Body of pancreas (tissue), 4 donors: Measurements from ENCODE around the gene CDKL5. TPM values are rescaled to one million over a fixed set of nuclear protein-coding genes. Genes with fewer than 3 reads are reported as not detected.

ENCODE experiments used
- ATAC-seq: fragments of 150-250 bp; one replicate; pipeline ENCODE4 v1.9.1; 2016
- DNase-seq, 4 donors: peaks; one replicate each; pipeline ENCODE4 v3.0.0-alpha.2; 2019
- H3K27ac ChIP-seq, 4 donors: fragments of 200-600 bp; sonication (generic); 1 replicate in 3 of 4; 2 replicates in 1 of 4; pipeline versions ENCODE4 v1.5.1 to v1.6.1; 2016 to 2019; ENCODE audit warnings: mild to moderate bottlenecking in 1 of 4, mixed read lengths in 1 of 4, moderate library complexity in 1 of 4
- H3K27me3 ChIP-seq, 2 donors: fragments of 200-600 bp; sonication (generic); one replicate each; pipeline ENCODE4 v1.6.0; 2016; ENCODE audit warnings: mild to moderate bottlenecking in 1 of 2
- H3K36me3 ChIP-seq, 2 donors: fragments of 200-600 bp; sonication (generic); replicated peaks in 1 of 2; 2 replicates each; pipeline ENCODE4 v1.5.1; 2016; ENCODE audit warnings: low read depth in 2 of 2; ENCODE audit not compliant: insufficient read depth in 1 of 2
- H3K4me1 ChIP-seq: fragments of 200-600 bp; sonication (generic); one replicate; pipeline ENCODE4 v1.6.0; 2016
- H3K4me3 ChIP-seq, 2 donors: fragments of 200-600 bp; sonication (generic); 1 replicate in 1 of 2; 2 replicates in 1 of 2; pipeline ENCODE4 v1.5.1; 2016 to 2019
- H3K9me3 ChIP-seq, 3 donors: fragments of 200-600 bp; sonication (generic); 1 replicate in 2 of 3; 2 replicates in 1 of 3; pipeline ENCODE4 v1.5.1; 2016
- CTCF ChIP-seq, 7 experiments: fragments of 450-650 bp in 4 of 7; fragments of 200-600 bp in 3 of 7; sonication (generic) in 3 of 7; IDR thresholded peaks; one replicate each; pipeline ENCODE4 v1.5.1; 2016 to 2019; ENCODE audit warnings: antibody characterized with exemption in 7 of 7
- POLR2A ChIP-seq, 3 donors: fragments of 450-650 bp; IDR thresholded peaks; one replicate each; pipeline ENCODE4 v1.6.1; 2016; ENCODE audit warnings: antibody characterized with exemption in 3 of 3, mild to moderate bottlenecking in 2 of 3
- WGBS, 2 donors: methylation state at CpG; one replicate each; pipeline ENCODE4 v1.1.5; 2017; 5-methylcytosine and 5-hydroxymethylcytosine counted together
- intact Hi-C: fragments of 100-400 bp; cut with DNase I; formaldehyde crosslinking; loops from one replicate; pipeline ENCODE4 v1.15.1; 2023
- total RNA-seq, 2 donors: library from RNA; depleted of rRNA; stranded (reverse); fragments of >200 nt; gene quantifications; one replicate each; pipeline ENCODE4 v1.1.0, GENCODE V29; 2016

Gene CDKL5
- total RNA-seq, 2 donors from 2014 or later, result 3.6 to 5.7 TPM

- no peaks in the 10 kb centered on the region for H3K9me3 ChIP-seq
- no peak overlapping the region for H3K27ac ChIP-seq
- H3K27me3 ChIP-seq, result no peaks in the 10 kb centered on the region
- intact Hi-C loops, result no loop called here
- H3K4me3 ChIP-seq, result no peak overlapping the region
- ATAC-seq (no peak), DNase-seq (no peak)
- TF ChIP-seq POLR2A (IDR thresholded peaks at IDR 0.05), result no peak
- no peak for TF ChIP-seq CTCF (IDR thresholded peaks at IDR 0.05)
- H3K4me1 ChIP-seq, result no peaks in the 10 kb centered on the region
- no peaks in the 10 kb centered on the region for H3K36me3 ChIP-seq
- WGBS, 2 donors, result 91 to 94% methylated on average over 3 of the region's 3 CpGs
These were observed 148.1 kb downstream of the CDKL5 start for GRCh38 chrX:18573556-18573955.

- Histone ChIP-seq H3K27me3 (no peaks in the 10 kb centered on the region), H3K36me3 (no peaks in the 10 kb centered on the region), H3K4me1 (no peaks in the 10 kb centered on the region), H3K9me3 (no peaks in the 10 kb centered on the region), H3K27ac (no peak overlapping the region), H3K4me3 (no peak overlapping the region)
- DNase-seq (peak in 2 of 4 donors; percentile 7 to 13), ATAC-seq (no peak)
- intact Hi-C loops, result no loop called here
- 84 to 87% methylated on average over 2 to 3 of the region's 3 CpGs for WGBS, 2 donors
- no peak for TF ChIP-seq CTCF (IDR thresholded peaks at IDR 0.05)
- no peak for TF ChIP-seq POLR2A (IDR thresholded peaks at IDR 0.05)
These were observed 149.2 kb downstream of the CDKL5 start for GRCh38 chrX:18574591-18574990.

GRCh38 chrX:18575744-18576143, 150.3 kb downstream of the CDKL5 start:
- intact Hi-C loops, result no loop called here
- Histone ChIP-seq H3K4me1 (no peaks in the 10 kb centered on the region), H3K4me3 (no peak overlapping the region)

GRCh38 chrX:18577400-18577799, 152.0 kb downstream of the CDKL5 start:
- intact Hi-C loops, result no loop called here
- H3K36me3 ChIP-seq, result no peaks in the 10 kb centered on the region
- H3K27me3 ChIP-seq, result no peaks in the 10 kb centered on the region
- H3K27ac ChIP-seq, result no peak overlapping the region
- no peaks in the 10 kb centered on the region for H3K9me3 ChIP-seq
- 75 to 83% methylated on average over 4 of the region's 4 CpGs for WGBS, 2 donors
- no peaks in the 10 kb centered on the region for H3K4me1 ChIP-seq
- no peak overlapping the region for H3K4me3 ChIP-seq
- DNase-seq (no peak), ATAC-seq (no peak)
- TF ChIP-seq POLR2A (IDR thresholded peaks at IDR 0.05) (no peak), CTCF (IDR thresholded peaks at IDR 0.05) (no peak)

More at GRCh38 chrX:18575744-18576143, 150.3 kb downstream of the CDKL5 start:
- TF ChIP-seq POLR2A (IDR thresholded peaks at IDR 0.05), result no peak
- no peak for TF ChIP-seq CTCF (IDR thresholded peaks at IDR 0.05)
- no peak overlapping the region for H3K27ac ChIP-seq
- H3K36me3 ChIP-seq, result no peaks in the 10 kb centered on the region
- ATAC-seq (no peak), DNase-seq (no peak)
- 95 to 100% methylated on average over 1 of the region's 1 CpG for WGBS, 2 donors
- no peaks in the 10 kb centered on the region for H3K27me3 ChIP-seq
- H3K9me3 ChIP-seq, result no peaks in the 10 kb centered on the region

GRCh38 chrX:18578546-18578945, 153.1 kb downstream of the CDKL5 start:
- no peaks in the 10 kb centered on the region for H3K4me1 ChIP-seq
- ATAC-seq (no peak), DNase-seq (no peak)
- TF ChIP-seq POLR2A (IDR thresholded peaks at IDR 0.05) (no peak), CTCF (IDR thresholded peaks at IDR 0.05) (no peak)
- no peaks in the 10 kb centered on the region for H3K27me3 ChIP-seq
- H3K27ac ChIP-seq, result no peak overlapping the region
- no peaks in the 10 kb centered on the region for H3K36me3 ChIP-seq
- no peak overlapping the region for H3K4me3 ChIP-seq
- intact Hi-C loops, result no loop called here
- H3K9me3 ChIP-seq, result no peaks in the 10 kb centered on the region
- 67 to 75% methylated on average over 2 of the region's 2 CpGs for WGBS, 2 donors
